NCI-H69 (cell line): ENCODE data around the gene TCL1A.
"Not testable (repeated sequence)": the region's sequence is repeated elsewhere in the genome, so short reads cannot be mapped to it uniquely, and the experiment has no call there.

Source experiments
- DNase-seq: peaks from one replicate; lab custom pipeline; 2025; lab: John Stamatoyannopoulos, UW

The TCL1A gene, protein sequence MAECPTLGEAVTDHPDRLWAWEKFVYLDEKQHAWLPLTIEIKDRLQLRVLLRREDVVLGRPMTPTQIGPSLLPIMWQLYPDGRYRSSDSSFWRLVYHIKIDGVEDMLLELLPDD

DNA sequence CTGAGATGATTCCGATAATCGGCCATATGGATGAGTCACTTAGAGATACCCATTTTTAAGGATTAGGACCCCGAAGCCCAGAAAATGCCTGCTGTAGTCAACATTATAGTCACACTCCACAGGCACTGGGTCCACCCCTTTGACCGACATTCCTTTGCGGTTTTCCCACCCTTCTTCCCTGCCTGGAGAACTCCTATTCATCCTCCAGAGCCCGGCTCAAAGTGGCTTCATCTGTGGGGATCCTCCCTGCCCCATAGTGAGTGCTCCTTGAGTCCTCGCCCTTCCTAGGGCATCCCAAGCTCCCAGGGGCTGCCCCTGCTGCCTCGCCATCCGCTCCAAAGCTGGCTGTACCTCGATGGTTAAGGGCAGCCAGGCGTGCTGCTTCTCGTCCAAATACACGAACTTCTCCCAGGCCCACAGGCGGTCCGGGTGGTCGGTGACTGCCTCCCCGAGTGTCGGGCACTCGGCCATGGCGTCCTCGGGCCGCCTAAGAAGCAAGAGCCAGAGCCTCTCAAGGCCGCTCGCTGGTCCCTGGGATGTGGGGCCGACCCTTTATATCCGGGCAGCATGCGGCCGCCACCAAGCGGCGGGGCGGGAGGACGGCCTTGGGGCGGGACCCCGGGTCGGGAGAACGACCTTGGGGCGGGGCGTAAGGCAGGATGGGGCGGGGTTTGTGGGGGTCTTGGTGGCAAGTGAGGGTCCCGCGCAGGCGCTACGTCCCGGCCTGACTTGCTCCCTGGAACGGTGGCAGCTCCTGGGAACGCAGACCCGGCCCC, at the start of gene TCL1A:
Gene TCL1A, minus strand, starts transcription at position 530 of the 776 bp plus-strand sequence. Its CDS starts 59 bp downstream, at position 471.
- no peak for DNase-seq

GRCh38 chr14:95763032-95763431, 49.1 kb upstream of the TCL1A start:
- DNase-seq = not testable (repeated sequence)

DNA sequence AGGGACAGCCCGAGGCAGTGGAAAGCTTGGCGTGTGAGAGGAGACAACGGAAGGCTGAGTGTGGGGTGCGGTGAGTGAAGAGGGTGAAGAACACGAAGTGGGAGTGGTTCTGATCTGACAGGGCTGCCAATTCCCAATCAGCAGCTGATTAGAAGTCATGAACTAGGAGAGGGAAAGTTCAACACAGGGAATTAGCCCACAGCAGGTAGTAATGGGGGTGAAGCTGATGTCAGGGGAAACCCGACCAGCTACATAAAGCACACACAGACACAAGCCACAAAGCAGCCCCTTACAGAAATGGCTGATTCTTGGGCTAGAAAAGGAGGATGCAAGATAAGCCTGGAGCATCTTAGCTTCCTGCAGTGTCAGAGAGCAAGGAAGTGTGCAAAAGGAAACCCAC, 47.5 kb upstream of the TCL1A start:
- no peak for DNase-seq

DNA sequence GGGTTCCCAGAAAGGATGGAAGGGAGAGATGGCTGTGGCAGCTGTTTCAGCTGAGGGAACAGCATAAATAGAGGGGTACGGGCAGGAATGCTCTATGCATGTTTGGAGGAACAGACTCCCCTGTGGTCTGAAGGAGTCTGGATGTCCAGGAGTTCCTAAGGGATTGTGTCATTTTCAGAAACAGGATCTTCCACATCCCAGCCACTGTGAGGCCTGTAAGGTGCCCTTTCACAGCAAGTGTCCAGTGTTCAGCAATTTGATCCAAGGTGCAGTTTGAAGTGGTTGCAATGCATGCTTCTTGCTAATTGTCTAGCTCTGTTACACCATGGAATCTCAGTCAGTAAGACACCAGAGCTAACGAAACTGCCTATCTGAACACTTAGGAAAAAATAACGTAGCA, 46.7 kb upstream of the TCL1A start:
- DNase-seq = no peak

DNA sequence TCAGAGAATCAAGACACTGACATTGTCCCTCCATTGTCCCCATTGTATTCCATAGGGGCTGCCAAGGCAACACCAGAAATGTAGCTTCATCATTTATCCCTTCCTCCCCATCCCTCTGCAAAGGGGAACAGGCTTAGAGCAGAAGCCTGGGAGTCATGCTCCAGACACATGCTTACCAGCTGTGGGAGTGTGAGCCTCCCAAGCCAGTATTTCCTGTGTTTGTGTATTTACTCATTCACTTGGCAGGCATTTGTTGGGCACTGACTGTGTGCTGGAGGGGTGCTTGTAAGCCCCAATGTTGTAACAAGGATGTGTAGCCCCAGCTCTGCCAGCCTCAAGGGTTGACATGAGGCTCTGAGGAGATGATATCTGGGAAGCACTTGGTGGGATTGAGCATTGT, 46.0 kb upstream of the TCL1A start:
- no peak for DNase-seq

- no peak for DNase-seq
These were observed 44.4 kb upstream of the TCL1A start for GRCh38 chr14:95758331-95758730.

GRCh38 chr14:95756751-95757150, 42.8 kb upstream of the TCL1A start:
- no peak for DNase-seq

- DNase-seq = no peak
These were observed 42.2 kb upstream of the TCL1A start for GRCh38 chr14:95756127-95756526.

DNA sequence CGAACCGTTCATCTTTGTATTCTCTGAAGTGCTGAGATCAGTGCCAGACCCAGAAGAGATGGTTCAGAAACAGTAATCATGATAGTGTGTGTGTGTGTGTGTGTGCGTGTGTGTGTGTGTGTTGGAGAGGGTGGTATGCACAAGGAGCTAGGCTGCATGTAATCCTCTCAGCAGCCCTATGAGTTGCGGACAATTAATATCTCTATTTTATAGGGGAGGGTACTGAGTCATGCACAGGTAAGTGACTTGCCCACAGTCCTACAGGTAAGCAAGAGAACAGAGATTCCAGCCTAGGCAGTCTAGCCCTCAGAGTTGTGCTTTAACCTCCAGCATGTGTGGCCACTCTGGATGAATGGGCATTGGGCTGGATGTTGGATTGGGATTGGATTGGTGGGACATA, 27.9 kb upstream of the TCL1A start:
- DNase-seq = no peak

DNA sequence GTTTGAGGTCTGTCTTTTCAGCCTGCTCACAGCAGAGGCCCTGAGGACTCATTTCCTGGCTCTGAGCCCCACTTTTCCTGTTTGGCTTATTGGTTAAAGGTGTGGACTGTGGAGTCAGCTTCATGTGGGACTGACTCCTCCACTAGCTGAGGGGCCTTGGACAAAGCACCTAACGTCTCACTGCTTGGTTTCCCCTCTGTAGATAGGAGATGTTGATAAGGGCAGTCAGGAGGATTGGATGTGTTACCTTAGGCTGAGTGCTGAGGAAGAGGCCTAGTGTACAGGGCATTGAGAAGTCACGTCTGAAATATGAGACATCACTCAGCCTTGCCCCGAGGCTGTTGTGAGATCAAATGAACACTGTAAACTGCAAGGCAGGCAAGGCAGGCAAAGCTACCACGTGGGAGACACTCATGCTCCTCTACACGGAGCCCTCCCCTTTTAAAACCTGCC, 27.1 kb upstream of the TCL1A start:
- peak; percentile 74 for DNase-seq

GRCh38 chr14:95739356-95739755, 25.4 kb upstream of the TCL1A start:
- no peak for DNase-seq

GRCh38 chr14:95733212-95733611, 19.3 kb upstream of the TCL1A start:
- DNase-seq = no peak

- no peak for DNase-seq
These were observed 16.2 kb upstream of the TCL1A start for GRCh38 chr14:95730126-95730525.

GRCh38 chr14:95729402-95730028, 15.6 kb upstream of the TCL1A start:
- DNase-seq = not testable (repeated sequence)

GRCh38 chr14:95727056-95727700, 13.3 kb upstream of the TCL1A start:
- DNase-seq = peak; percentile 60

DNA sequence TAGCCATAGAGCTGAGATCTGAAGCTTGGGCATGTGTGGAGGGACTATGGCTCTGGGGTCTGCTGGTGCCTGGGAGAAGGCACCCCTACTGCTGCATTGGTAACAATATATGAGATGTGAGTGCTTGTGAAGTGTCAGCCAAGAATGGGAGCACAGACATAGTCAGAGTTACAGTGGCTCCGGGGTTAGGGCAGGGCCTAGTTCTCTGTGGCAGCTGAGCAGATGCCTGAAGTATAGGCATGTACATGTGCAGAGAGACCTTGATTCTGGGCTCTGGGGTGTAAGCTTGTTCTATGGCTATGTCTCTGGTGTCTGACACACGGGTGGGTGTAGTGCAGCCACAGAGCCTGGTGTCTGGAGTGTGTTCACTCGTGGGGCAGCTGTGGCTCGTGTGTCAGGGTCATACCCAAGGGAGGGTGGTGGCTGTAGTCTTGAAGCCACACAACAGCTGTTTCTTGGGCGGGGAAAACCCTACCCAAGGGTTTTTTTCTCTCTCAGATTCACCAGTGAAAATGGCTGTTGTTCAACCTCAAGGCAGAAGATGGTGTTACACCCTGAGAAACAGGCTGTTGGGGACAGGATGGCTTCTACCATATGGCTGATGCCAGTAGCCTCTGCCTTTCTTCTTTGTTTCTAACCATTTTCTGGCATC, 11.9 kb upstream of the TCL1A start:
- no peak for DNase-seq

- DNase-seq = no peak
These were observed 8.7 kb upstream of the TCL1A start for GRCh38 chr14:95722525-95723190.

GRCh38 chr14:95712398-95712797, 1.5 kb downstream of the TCL1A start:
- no peak for DNase-seq

DNA sequence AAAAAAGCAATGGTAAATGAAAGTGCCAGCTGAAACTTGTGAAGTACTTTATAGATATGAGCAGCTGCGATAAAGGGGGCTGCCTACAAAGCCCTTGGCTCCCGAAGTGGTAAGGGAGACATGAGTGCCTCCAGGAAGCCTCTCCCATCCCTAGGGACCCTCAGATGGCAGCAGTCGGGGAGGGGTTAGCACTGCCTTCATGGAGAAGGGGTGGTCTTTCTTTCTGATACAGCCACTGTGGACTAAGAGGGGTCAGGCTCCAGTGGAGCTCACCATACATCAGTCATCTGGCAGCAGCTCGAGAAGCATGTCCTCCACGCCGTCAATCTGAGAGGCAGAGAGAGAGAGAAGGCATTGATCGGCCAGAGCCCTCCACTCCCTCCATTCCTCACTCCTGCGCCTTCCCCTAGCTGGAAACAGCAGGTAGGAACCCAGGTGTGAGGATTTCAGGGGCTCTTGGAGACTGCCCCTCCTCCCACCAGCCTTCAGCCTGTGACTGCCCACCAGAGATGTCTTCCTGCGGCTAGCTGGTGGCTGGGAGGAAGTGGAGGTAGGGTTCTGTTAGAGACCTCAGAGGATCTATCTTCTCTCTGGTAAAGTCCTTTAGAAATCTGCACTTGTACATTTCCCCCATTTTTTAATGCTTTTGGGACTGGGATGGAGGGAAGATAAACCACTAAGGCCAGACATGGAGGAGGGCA, 2.3 kb downstream of the TCL1A start:
- no peak for DNase-seq

DNA sequence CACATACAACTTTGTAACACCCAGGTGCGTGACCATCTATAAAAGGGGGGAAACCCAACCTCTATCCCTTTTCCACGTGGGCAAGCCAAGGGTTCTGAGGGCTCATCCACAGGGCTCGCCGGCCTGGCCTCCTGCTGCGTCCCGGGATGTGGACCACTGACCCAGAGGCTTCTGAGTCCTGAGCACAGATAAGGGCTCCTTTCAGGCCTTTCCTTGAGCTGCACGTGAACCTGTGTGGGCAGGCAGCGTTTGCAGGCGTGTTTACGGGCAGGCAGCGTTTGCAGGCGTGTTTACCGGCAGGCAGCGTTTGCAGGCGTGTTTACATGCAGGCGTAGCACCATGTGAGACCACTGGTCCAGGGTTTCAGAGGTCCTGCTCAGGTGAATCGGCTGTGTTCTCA, 3.8 kb downstream of the TCL1A start:
- no peak for DNase-seq

DNA sequence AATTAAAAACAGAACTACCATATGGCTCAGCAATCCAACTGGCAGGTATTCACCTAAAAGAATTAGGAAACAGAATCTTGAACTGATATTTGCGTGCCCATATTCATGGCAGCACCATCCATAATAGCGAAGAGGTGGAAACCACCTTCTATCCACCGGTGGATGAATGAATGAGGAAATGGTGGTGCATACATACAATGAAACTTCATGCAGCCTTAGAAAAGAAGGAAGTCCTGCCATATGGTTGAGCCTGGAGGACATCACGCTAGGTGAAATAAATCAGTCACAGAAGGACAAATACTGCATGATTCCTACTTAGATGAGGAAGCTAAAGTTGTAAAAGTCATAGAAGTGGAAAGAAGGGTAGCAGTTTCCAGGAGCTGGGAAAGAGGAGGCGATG, 6.6 kb downstream of the TCL1A start:
- no peak for DNase-seq
